Liver (tissue), 3 donors: ENCODE measurements around the gene ACTN3.
"Not testable (repeated sequence)": the region's sequence is repeated elsewhere in the genome, so short reads cannot be mapped to it uniquely, and the experiment has no call there.

ENCODE experiments used
- CTCF ChIP-seq: fragments of 150-350 bp; IDR thresholded peaks from 2 replicates; pipeline ENCODE4 v1.5.1; 2017; ENCODE audit warnings: improper control_type of control experiment, low read depth, low read length; ENCODE audit not compliant: missing input control
- GABPA ChIP-seq, 2 donors: IDR thresholded peaks in 1 of 2; conservative IDR thresholded peaks in 1 of 2; 2 replicates each; pipeline ENCODE4 v1.6.1; 2016; ENCODE audit warnings: antibody characterized with exemption in 2 of 2, mild to moderate bottlenecking in 1 of 2, moderate library complexity in 1 of 2
- MAX ChIP-seq: IDR thresholded peaks from 2 replicates; pipeline ENCODE4 v1.6.1; 2016; ENCODE audit warnings: antibody characterized with exemption
- RAD21 ChIP-seq, 2 donors: IDR thresholded peaks; 2 replicates each; pipeline ENCODE4 v1.6.1; 2016; ENCODE audit warnings: antibody characterized with exemption in 2 of 2, mild to moderate bottlenecking in 2 of 2
- REST ChIP-seq: IDR thresholded peaks from 2 replicates; pipeline ENCODE4 v1.6.1; 2016; ENCODE audit warnings: antibody characterized with exemption, mild to moderate bottlenecking
- TAF1 ChIP-seq: conservative IDR thresholded peaks from 2 replicates; pipeline ENCODE4 v1.6.1; 2016; ENCODE audit warnings: antibody characterized with exemption, mild to moderate bottlenecking
- donor health status: healthy.
- donor health status: healthy.

- not testable (repeated sequence) for TF ChIP-seq RAD21 (IDR thresholded peaks at IDR 0.05); CTCF; MAX; TAF1; GABPA (IDR thresholded peaks at IDR 0.05 in 1 of 2, conservative IDR thresholded peaks at IDR 0.05 in 1 of 2); REST
These were observed 59.9 kb downstream of the ACTN3 start for GRCh38 chr11:66606608-66607007.
